ENCODE data around the gene FYCO1.
A peak's percentile ranks its signal among the peaks of the same experiment; 100 is the strongest.

Gene FYCO1

DNA sequence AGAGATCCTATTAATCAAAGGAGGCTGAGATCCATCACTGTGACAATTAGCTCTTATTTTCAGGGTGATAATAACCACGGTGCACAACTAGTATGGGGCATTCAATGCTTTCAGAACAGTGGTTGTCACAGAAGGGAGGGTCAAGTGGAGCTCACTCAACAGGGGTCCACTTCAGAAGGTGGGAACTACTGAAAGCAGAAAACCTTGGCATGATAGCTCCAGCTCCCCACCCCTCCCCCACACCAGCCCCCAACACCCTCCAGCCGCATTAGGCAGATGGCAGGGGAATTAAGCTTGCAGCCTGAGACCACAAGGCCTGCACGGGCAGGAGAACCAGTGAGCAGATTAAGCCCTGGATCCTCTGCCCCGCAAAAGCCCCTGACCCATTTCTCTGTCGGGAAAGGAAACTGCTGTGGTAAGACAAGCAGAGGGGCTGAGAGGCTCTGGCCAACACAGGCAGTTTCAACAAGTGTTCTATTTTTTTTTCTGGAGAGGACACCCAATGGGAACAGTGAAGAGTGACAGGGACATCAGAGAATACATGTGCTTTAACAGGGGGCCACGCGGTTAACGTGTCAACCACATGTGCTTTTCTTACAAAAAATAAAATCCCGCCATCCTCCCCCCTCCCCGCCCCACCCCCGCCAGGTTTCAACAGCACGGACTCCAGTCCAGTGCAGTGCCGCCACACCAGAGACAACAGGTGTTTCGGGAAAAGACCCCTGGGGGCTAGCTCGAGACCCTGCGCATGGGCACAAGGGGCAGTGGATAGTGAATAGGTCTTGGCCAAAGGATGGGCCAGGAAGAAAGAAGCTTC is 997 bp downstream of the FYCO1 start:
- Histone ChIP-seq H3K4me3 (ENCODE audit: low read depth, low read length) (peak overlapping the region; percentile 94), H3K4me2 (ENCODE audit: low read length) (peak overlapping the region; percentile 94), H3K27ac (peak overlapping the region; percentile 38), H3K36me3 (ENCODE audit: control insufficient read depth, insufficient read depth, low read length) (no peaks in the 10 kb centered on the region), H3K79me2 (no peaks in the 10 kb centered on the region), H3K27me3 (ENCODE audit: control insufficient read depth, insufficient read depth, low read length) (no peaks in the 10 kb centered on the region), H3K9me3 (ENCODE audit: control insufficient read depth, low read length) (no peaks in the 10 kb centered on the region), H3K4me1 (peaks cover 7% of the 10 kb centered on the region), H3K9ac (no peak overlapping the region), H2AFZ (peak overlapping the region; percentile 96)
- TF ChIP-seq, protein P1, sequence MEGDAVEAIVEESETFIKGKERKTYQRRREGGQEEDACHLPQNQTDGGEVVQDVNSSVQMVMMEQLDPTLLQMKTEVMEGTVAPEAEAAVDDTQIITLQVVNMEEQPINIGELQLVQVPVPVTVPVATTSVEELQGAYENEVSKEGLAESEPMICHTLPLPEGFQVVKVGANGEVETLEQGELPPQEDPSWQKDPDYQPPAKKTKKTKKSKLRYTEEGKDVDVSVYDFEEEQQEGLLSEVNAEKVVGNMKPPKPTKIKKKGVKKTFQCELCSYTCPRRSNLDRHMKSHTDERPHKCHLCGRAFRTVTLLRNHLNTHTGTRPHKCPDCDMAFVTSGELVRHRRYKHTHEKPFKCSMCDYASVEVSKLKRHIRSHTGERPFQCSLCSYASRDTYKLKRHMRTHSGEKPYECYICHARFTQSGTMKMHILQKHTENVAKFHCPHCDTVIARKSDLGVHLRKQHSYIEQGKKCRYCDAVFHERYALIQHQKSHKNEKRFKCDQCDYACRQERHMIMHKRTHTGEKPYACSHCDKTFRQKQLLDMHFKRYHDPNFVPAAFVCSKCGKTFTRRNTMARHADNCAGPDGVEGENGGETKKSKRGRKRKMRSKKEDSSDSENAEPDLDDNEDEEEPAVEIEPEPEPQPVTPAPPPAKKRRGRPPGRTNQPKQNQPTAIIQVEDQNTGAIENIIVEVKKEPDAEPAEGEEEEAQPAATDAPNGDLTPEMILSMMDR (IDR thresholded peaks at IDR 0.05), result no peak

DNA sequence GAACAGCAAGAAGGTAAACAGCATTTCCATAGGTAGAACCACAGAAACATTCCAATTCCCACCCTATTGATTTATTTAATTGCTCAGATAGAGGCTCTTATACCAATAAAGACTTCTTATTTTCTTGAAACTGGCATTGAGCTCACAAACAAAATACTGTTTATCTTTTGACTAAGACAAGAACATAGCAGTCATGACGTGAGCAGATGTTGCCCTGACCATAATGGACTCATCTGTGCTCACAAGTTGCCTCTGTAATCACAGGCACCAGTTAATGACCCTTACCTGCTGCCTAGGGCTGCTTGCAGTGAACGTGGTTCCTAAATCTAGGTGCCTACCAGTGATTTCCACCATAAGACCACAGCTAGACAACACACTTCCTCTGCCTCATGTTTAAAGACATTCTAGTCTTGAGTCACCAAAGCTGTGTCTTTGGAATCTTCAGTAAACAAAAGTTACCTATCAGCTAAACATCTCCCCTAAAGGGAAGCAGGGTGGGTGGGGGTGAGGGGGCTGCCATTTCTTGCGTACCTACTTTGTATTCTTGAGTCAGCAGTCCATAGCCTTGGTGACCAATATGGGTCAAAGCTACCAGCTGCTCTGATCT is 2.1 kb downstream of the FYCO1 start:
- Histone ChIP-seq H3K9me3 (ENCODE audit: control insufficient read depth, low read length) (no peaks in the 10 kb centered on the region), H2AFZ (no peak overlapping the region), H3K27ac (no peak overlapping the region), H3K4me3 (ENCODE audit: low read depth, low read length) (no peak overlapping the region), H3K4me2 (ENCODE audit: low read length) (no peak overlapping the region), H3K79me2 (no peaks in the 10 kb centered on the region), H3K27me3 (ENCODE audit: control insufficient read depth, insufficient read depth, low read length) (no peaks in the 10 kb centered on the region), H3K36me3 (ENCODE audit: control insufficient read depth, insufficient read depth, low read length) (no peaks in the 10 kb centered on the region), H3K9ac (no peak overlapping the region), H3K4me1 (peaks cover 7% of the 10 kb centered on the region)
- TF ChIP-seq, protein P1 (IDR thresholded peaks at IDR 0.05), result no peak

DNA sequence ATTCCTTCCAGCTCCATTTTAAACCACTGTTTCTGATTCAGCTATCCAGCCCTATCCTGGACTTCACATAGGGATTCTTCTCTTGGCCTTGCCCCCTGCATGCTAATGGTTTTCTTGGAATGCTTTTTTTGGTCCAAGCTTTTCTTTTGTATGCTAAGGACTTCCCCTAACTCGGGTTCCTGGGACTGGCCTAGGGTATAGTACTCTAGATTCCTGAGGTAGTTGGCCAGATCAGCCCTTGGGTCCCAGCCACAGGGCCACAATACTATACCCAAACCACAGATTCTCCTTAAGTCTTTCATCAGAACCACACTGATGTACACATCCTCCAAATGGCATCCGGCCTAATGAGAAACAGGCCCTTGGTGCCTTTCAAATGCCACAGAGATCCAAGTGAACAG is 2.8 kb downstream of the FYCO1 start:
- peaks cover 11% of the 10 kb centered on the region for H3K4me1 ChIP-seq
- no peaks in the 10 kb centered on the region for H3K9me3 ChIP-seq (ENCODE audit: control insufficient read depth, low read length)
- TF ChIP-seq, protein P1 (IDR thresholded peaks at IDR 0.05), result no peak
- no peak overlapping the region for H3K9ac ChIP-seq
- H2AFZ ChIP-seq, result no peak overlapping the region
- H3K4me3 ChIP-seq (ENCODE audit: low read depth, low read length), result no peak overlapping the region
- H3K27me3 ChIP-seq (ENCODE audit: control insufficient read depth, insufficient read depth, low read length), result no peaks in the 10 kb centered on the region
- H3K79me2 ChIP-seq, result no peaks in the 10 kb centered on the region
- H3K27ac ChIP-seq, result no peak overlapping the region
- H3K4me2 ChIP-seq (ENCODE audit: low read length), result no peak overlapping the region
- H3K36me3 ChIP-seq (ENCODE audit: control insufficient read depth, insufficient read depth, low read length), result no peaks in the 10 kb centered on the region

DNA sequence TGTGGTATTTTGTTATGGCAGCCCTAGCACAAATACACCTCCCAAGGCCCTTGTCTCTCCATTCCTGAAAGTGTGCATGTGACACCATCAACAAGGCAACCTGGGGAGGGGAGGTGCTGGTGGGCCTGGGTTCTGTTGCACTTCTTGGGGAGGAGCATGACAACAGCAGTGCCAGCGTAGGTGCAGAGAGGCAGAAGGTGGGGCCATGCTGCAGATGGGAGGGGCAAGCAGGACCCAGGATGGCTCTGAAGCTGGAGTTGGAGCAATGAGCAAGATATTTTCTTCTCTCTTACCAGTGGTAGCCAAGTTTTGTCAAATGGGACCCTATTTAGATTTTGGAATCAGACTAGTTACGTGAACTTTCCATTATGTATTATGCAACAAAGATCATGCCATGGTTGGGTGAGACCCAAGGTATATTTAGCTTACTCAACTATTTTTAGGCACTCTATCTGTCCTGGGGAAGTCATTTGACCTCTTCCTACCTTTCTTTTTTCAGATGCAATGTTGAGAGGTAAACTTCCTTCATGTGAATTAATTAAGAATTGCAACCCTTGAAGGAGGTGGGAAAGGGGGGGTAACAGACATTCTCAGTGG is 3.4 kb downstream of the FYCO1 start:
- no peaks in the 10 kb centered on the region for H3K9me3 ChIP-seq (ENCODE audit: control insufficient read depth, low read length)
- no peak overlapping the region for H3K9ac ChIP-seq
- H3K27me3 ChIP-seq (ENCODE audit: control insufficient read depth, insufficient read depth, low read length), result no peaks in the 10 kb centered on the region
- H3K27ac ChIP-seq, result no peak overlapping the region
- H3K4me3 ChIP-seq (ENCODE audit: low read depth, low read length), result no peak overlapping the region
- H3K79me2 ChIP-seq, result no peaks in the 10 kb centered on the region
- H3K4me2 ChIP-seq (ENCODE audit: low read length), result no peak overlapping the region
- TF ChIP-seq, protein P1 (IDR thresholded peaks at IDR 0.05), result no peak
- H3K4me1 ChIP-seq, result peaks cover 12% of the 10 kb centered on the region
- no peaks in the 10 kb centered on the region for H3K36me3 ChIP-seq (ENCODE audit: control insufficient read depth, insufficient read depth, low read length)
- no peak overlapping the region for H2AFZ ChIP-seq

Measured in parathyroid adenoma (tissue), 2 donors.